ENCODE measurements around the gene FGFR1OP2. TPM values are rescaled to one million over a fixed set of nuclear protein-coding genes. Genes with fewer than 3 reads are reported as not detected.

The FGFR1OP2 gene
- total and polyA plus RNA-seq, 2 of the 8 experiments (the other 6 are each of a cell fraction or from before 2014, with no cell fraction given): 8.8 to 34.4 TPM

DNA sequence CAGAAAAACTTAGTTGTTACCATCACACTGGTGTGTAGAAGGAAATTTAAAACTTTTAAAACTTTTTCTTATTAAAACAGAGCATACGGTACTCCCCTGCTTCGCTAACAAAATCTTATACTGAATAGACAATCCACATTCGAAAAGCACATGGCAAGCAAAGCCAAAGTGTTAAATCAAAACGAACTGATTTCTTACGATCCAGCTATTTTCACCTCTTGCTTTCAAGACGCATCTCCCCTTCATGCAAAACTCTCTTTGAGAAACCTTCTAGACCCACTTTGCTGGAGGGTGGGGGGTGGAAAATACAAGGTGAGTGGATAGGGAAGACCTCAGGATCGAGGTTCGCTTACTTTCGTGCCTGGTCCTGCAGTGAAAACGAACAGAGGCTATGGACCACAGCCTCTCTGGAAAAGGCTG lies 817 bp upstream of the FGFR1OP2 start:
- Histone ChIP-seq H2BK12ac (ENCODE audit: low read depth, low read length) (no peak overlapping the region), H3K27ac (ENCODE audit: low read depth, low read length) (peak overlapping the region; percentile 85), H3K56ac (replicated peaks; ENCODE audit: insufficient read length, low read depth, low read length) (peak overlapping the region; percentile 63), H4K8ac (ENCODE audit: extremely low read depth, insufficient read depth, low read length) (no peak overlapping the region; the same call in 1 of the 2 replicates), H3K36me3 (ENCODE audit: control insufficient read depth in 2 of 4, insufficient read depth in 4 of 4, low read length in 3 of 4) (peaks cover 0 to 6% (median 2%) of the 10 kb centered on the region in 4 experiments; a peak in 4 of 8 replicates), H2AK5ac (ENCODE audit: low read depth, low read length) (no peak overlapping the region), H2BK20ac (ENCODE audit: low read length) (no peak overlapping the region), H3K9ac (replicated peaks in 1 of 4; ENCODE audit: extremely low read depth in 1 of 4, low read depth in 3 of 4, low read length in 3 of 4) (peak overlapping the region; percentile 68 to 97 (median 94)), H3K18ac (ENCODE audit: extremely low read depth, low read length) (peak overlapping the region; percentile 36), H2BK5ac (ENCODE audit: low read depth, low read length) (peak overlapping the region; percentile 84), H3K79me1 (ENCODE audit: low read depth, low read length) (peaks cover 2% of the 10 kb centered on the region; the same call in 1 of the 2 replicates), H3K4me2 (ENCODE audit: insufficient read depth in 1 of 2, low read depth in 2 of 2, low read length in 2 of 2) (peak overlapping the region; percentile 63 to 90), H3K79me2 (ENCODE audit: control insufficient read depth in 1 of 2, insufficient read depth in 2 of 2, low read length in 2 of 2) (peaks cover 5 to 75% of the 10 kb centered on the region in 2 experiments; a peak in 3 of 4 replicates), H3K14ac (ENCODE audit: insufficient read length) (no peak overlapping the region), H2AFZ (ENCODE audit: low read length) (peak overlapping the region; percentile 92), H4K91ac (replicated peaks; ENCODE audit: insufficient read length, low read length) (no peak overlapping the region), H3K4me1 (replicated peaks in 1 of 4; ENCODE audit: control insufficient read depth in 3 of 4, insufficient read depth in 4 of 4, low read length in 3 of 4) (peaks cover 0 to 5% (median 3%) of the 10 kb centered on the region in 4 experiments; a peak in 6 of 7 replicates), H4K20me1 (replicated peaks in 1 of 2; ENCODE audit: control insufficient read depth in 1 of 2, insufficient read depth in 2 of 2, low read length in 2 of 2) (peaks cover 4% of the 10 kb centered on the region in 2 experiments), H3K23me2 (ENCODE audit: low read depth, low read length) (peaks cover 5% of the 10 kb centered on the region), H3K4ac (replicated peaks; ENCODE audit: insufficient read length, low read depth, low read length) (no peak overlapping the region), H3K4me3 (ENCODE audit: extremely low read depth in 1 of 4, insufficient read depth in 2 of 4, low read depth in 3 of 4, low read length in 4 of 4) (peak overlapping the region; percentile 93 to 97 (median 96)), H3K27me3 (replicated peaks in 1 of 4; ENCODE audit: control insufficient read depth in 3 of 4, extremely low read depth in 1 of 4, insufficient read depth in 3 of 4, low read length in 3 of 4) (no peaks in the 10 kb centered on the region), H3K23ac (ENCODE audit: insufficient read length) (no peak overlapping the region), H2BK120ac (replicated peaks; ENCODE audit: low read depth, low read length) (no peak overlapping the region), H4K5ac (ENCODE audit: insufficient read length, low read depth, low read length) (peak overlapping the region; percentile 47), H3K9me3 (ENCODE audit: insufficient read depth in 2 of 2, low read depth in 1 of 2, low read length in 1 of 2) (no peaks in the 10 kb centered on the region), H2BK15ac (ENCODE audit: low read length) (0 out of 2 replicates have a peak overlapping the region, but pooled peaks have one; percentile 53)
- DNase-seq (ENCODE audit: low read depth in 1 of 2, low spot score in 2 of 2) (no peak), FAIRE-seq (no peak)
- ChIA-PET POLR2A (ENCODE audit: partially characterized antibody) (interaction anchor here (1.0 kb wide), 1 partner anchor 19 kb away, joined by 3 read pairs; no protein-coding TSS in a partner anchor), CTCF (ENCODE audit: partially characterized antibody) (no interaction called here)
- WGBS, 2 experiments (ENCODE audit: extremely low coverage in 1 of 2, insufficient coverage in 1 of 2, insufficient read length in 1 of 2, insufficient replicate concordance in 2 of 2, low coverage in 1 of 2, low lambda C conversion rate in 2 of 2, missing lambda C conversion rate in 1 of 2): 4% methylated on average over 10 of the region's 10 CpGs; no CpG with 5 or more reads in 1 of the 2 experiments
- TF ChIP-seq SAP30 (IDR thresholded peaks at IDR 0.05; ENCODE audit: insufficient read depth, insufficient replicate concordance, low read length) (peak; percentile 84), KDM5A (IDR thresholded peaks at IDR 0.05; ENCODE audit: low read length) (no peak), CHD2 (IDR thresholded peaks at IDR 0.05; ENCODE audit: low read length) (no peak)
